HCT116 (cell line): ENCODE results near the gene TCF7L1. TPM values are rescaled to one million over a fixed set of nuclear protein-coding genes. Genes with fewer than 3 reads are reported as not detected.

ENCODE experiments used
- ATAC-seq: fragments of 200-7000 bp; cut with Tn5 transposase; 2 replicates; pipeline ENCODE4 v1.9.1; 2020; ENCODE audit warnings: mild to moderate bottlenecking, moderate library complexity
- BruUV-seq: library from RNA; stranded (reverse); fragments of 400-500 nt; replicated peaks from 2 replicates; lab custom pipeline; 2021; lab: Mats Ljungman, UMichigan
- CTCF ChIA-PET: fragments of 300-600 bp; sonication (Branson Sonifier 250); formaldehyde crosslinking; loops from one replicate; lab custom pipeline; 2021; ENCODE audit warnings: antibody characterized with exemption; lab: Charles Lee
- POLR2A ChIA-PET: fragments of 300-600, 350-600 bp; sonication (Branson Sonifier 250); formaldehyde crosslinking; loops from one replicate; lab custom pipeline; 2021; ENCODE audit warnings: antibody characterized with exemption; lab: Charles Lee
- RAD21 ChIA-PET, 2 experiments: fragments of 300-600 bp; sonication (Branson Sonifier 250); formaldehyde crosslinking; loops; one replicate each; lab custom pipeline; 2023; ENCODE audit warnings: low total read pairs in 2 of 2; ENCODE audit not compliant: uncharacterized antibody in 2 of 2, unreplicated experiment in 2 of 2, low non-redundant PET in 1 of 2; lab: Charles Lee
- DNase-seq: peaks from one replicate; pipeline ENCODE4 v3.0.0-alpha.2; 2010; ENCODE audit warnings: low read depth, low spot score
- H2AFZ ChIP-seq: fragments of 200-600 bp; shearing (Covaris generic), sonication (generic); 2 replicates; pipeline ENCODE4 v1.6.1; 2017; ENCODE audit warnings: low read depth, mixed run types, mixed read lengths, antibody characterized with exemption, low read length; ENCODE audit not compliant: poor library complexity, severe bottlenecking
- H3K27ac ChIP-seq: 2 replicates; pipeline ENCODE4 v1.5.1; 2012; ENCODE audit warnings: low read depth, low read length
- H3K27me3 ChIP-seq: fragments of 200-600 bp; sonication (generic); 2 replicates; pipeline ENCODE4 v1.6.1; 2016; ENCODE audit warnings: mixed run types, low read length, mixed read lengths; ENCODE audit not compliant: insufficient read depth
- H3K36me3 ChIP-seq, 2 experiments: fragments of 200-500 bp in 1 of 2; fragments of 200-600 bp in 1 of 2; sonication (Bioruptor generic) in 1 of 2; sonication (generic) in 1 of 2; 2 replicates each; pipeline versions ENCODE4 v1.5.1 to v1.6.1; 2014 to 2016; ENCODE audit warnings: low read length in 2 of 2, inconsistent platforms in 1 of 2, mixed read lengths in 1 of 2, mixed run types in 1 of 2; ENCODE audit not compliant: insufficient read depth in 2 of 2, control insufficient read depth in 1 of 2
- H3K4me1 ChIP-seq, 2 experiments: fragments of 200-600 bp in 1 of 2; sonication (generic) in 1 of 2; 2 replicates each; pipeline versions ENCODE4 v1.5.1 to v1.6.1; 2012 to 2017; ENCODE audit warnings: low read length in 2 of 2, inconsistent platforms in 1 of 2, mild to moderate bottlenecking in 1 of 2, mixed read lengths in 1 of 2, mixed run types in 1 of 2, moderate library complexity in 1 of 2; ENCODE audit not compliant: insufficient read depth in 2 of 2, control insufficient read depth in 1 of 2
- H3K4me2 ChIP-seq: fragments of 200-600 bp; sonication (generic); 2 replicates; pipeline ENCODE4 v1.6.1; 2017; ENCODE audit warnings: mixed run types, low read length, mixed read lengths
- H3K4me3 ChIP-seq, 2 experiments: fragments of 200-600 bp in 1 of 2; sonication (generic) in 1 of 2; replicated peaks in 1 of 2; 2 replicates each; pipeline ENCODE4 v1.5.1; 2011 to 2016; ENCODE audit warnings: low read length in 2 of 2, control low read depth in 1 of 2, low read depth in 1 of 2, mild to moderate bottlenecking in 1 of 2, mixed read lengths in 1 of 2, mixed run types in 1 of 2
- H3K79me2 ChIP-seq: fragments of 200-600 bp; sonication (generic); 2 replicates; pipeline ENCODE4 v1.6.1; 2017; ENCODE audit warnings: mild to moderate bottlenecking, mixed run types, low read length, moderate library complexity, mixed read lengths; ENCODE audit not compliant: insufficient read depth
- H3K9ac ChIP-seq: fragments of 200-600 bp; sonication (generic); 2 replicates; pipeline ENCODE4 v1.6.1; 2016; ENCODE audit warnings: low read length, mixed read lengths
- H3K9me2 ChIP-seq: fragments of 200-600 bp; sonication (generic), shearing (Covaris generic); 2 replicates; pipeline ENCODE4 v1.6.1; 2017; ENCODE audit warnings: mixed run types, mild to moderate bottlenecking, moderate library complexity; ENCODE audit not compliant: insufficient read depth
- H3K9me3 ChIP-seq, 2 experiments: fragments of 200-500 bp in 1 of 2; fragments of 200-600 bp in 1 of 2; sonication (Bioruptor generic) in 1 of 2; sonication (generic) in 1 of 2; 2 replicates each; pipeline ENCODE4 v1.6.1; 2014 to 2017; ENCODE audit warnings: low read length in 2 of 2, mixed read lengths in 2 of 2, inconsistent platforms in 1 of 2, low read depth in 1 of 2, mild to moderate bottlenecking in 1 of 2, mixed run types in 1 of 2, moderate library complexity in 1 of 2; ENCODE audit not compliant: control insufficient read depth in 1 of 2, insufficient read depth in 1 of 2
- H4K20me1 ChIP-seq: fragments of 200-600 bp; sonication (generic), shearing (Covaris generic); 2 replicates; pipeline ENCODE4 v1.6.1; 2017; ENCODE audit warnings: mixed run types, mild to moderate bottlenecking, moderate library complexity; ENCODE audit not compliant: insufficient read depth
- EGR1 ChIP-seq: IDR thresholded peaks from 2 replicates; pipeline ENCODE4 v1.6.1; 2012; ENCODE audit warnings: low read depth
- ELF1 ChIP-seq: IDR thresholded peaks from 2 replicates; pipeline ENCODE4 v1.6.1; 2012; ENCODE audit warnings: low read depth, borderline replicate concordance
- SRF ChIP-seq: IDR thresholded peaks from 2 replicates; pipeline ENCODE4 v1.6.1; 2012; ENCODE audit warnings: low read depth
- TCF7L2 ChIP-seq: IDR thresholded peaks from 2 replicates; pipeline ENCODE4 v1.7.0; 2011; ENCODE audit warnings: borderline replicate concordance, inconsistent platforms; ENCODE audit not compliant: insufficient read depth, insufficient read length; ENCODE audit errors: extremely low read depth
- YY1 ChIP-seq: IDR thresholded peaks from 2 replicates; pipeline ENCODE4 v1.6.1; 2011; ENCODE audit warnings: low read length, low read depth, moderate library complexity, mild to moderate bottlenecking; ENCODE audit not compliant: insufficient replicate concordance; ENCODE audit errors: extremely low read depth
- ZNF274 ChIP-seq: fragments of 200-500 bp; sonication (Bioruptor generic); IDR thresholded peaks from 2 replicates; pipeline ENCODE4 v1.6.1; 2014; ENCODE audit warnings: mild to moderate bottlenecking, low read depth, low read length, inconsistent platforms
- intact Hi-C: fragments of 100-400 bp; cut with micrococcal nuclease; formaldehyde crosslinking; loops from 2 replicates; pipeline ENCODE4 v1.10.0; 2022
- total RNA-seq: library from RNA; stranded (reverse); gene quantifications from one replicate; pipeline ENCODE4 v1.2.1, GENCODE V29; 2021; ENCODE audit not compliant: unreplicated experiment
- TF ChIP-seq, protein P1 (sequence below): IDR thresholded peaks from 2 replicates; pipeline ENCODE4 v1.6.1; 2012

Gene TCF7L1
- total RNA-seq, 1 experiment from 2014 or later: 10.3 TPM

GRCh38 chr2:85246348-85246747 is 113.2 kb downstream of the TCF7L1 start:
- Histone ChIP-seq H4K20me1 (no peaks in the 10 kb centered on the region), H3K79me2 (no peaks in the 10 kb centered on the region), H3K4me2 (no peak overlapping the region), H3K9me2 (no peaks in the 10 kb centered on the region), H3K36me3 (no peaks in the 10 kb centered on the region), H3K4me3 (no peak overlapping the region), H3K27me3 (no peaks in the 10 kb centered on the region), H2AFZ (no peak overlapping the region), H3K27ac (no peak overlapping the region), H3K9ac (no peak overlapping the region)
- DNase-seq (no peak), ATAC-seq (no peak)
- no TSS peak for BruUV-seq
- POLR2A ChIA-PET: no interaction called here
- intact Hi-C loops: no loop called here
- CTCF ChIA-PET: interaction anchor here (0.6 kb wide), 1 partner anchor 911 kb away, joined by 3 read pairs; no protein-coding TSS in a partner anchor
- TF ChIP-seq EGR1 (no peak), ELF1 (no peak), YY1 (no peak)
- TF ChIP-seq, protein P1, sequence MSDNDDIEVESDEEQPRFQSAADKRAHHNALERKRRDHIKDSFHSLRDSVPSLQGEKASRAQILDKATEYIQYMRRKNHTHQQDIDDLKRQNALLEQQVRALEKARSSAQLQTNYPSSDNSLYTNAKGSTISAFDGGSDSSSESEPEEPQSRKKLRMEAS: no peak
- TF ChIP-seq, all 23 proteins: peak for 0
- no peaks in the 10 kb centered on the region for H3K9me3 ChIP-seq
- RAD21 ChIA-PET: no interaction called here
- peaks cover 14 to 15% of the 10 kb centered on the region in 2 experiments for H3K4me1 ChIP-seq

DNA sequence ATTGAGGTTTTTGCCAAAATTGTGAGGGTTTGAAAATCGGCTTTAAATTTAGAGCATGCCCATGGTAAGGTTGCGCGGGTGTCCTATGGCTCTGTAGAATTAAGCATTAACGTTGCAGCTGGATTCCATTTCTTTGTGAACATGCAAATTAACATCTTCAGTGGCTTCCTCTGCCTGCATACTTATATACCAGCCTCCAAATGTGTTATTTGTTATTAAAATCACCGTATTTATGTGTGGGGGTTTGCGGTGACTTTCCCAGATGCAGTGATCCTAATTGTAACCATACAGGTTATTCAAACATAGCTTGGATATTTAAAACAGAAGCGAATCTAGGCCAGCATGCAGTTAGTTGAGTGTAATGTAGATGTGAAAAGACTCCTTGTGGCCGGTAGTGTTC is 114.4 kb downstream of the TCF7L1 start:
- DNase-seq (no peak), ATAC-seq (no peak)
- no peak overlapping the region for H2AFZ ChIP-seq
- no peak overlapping the region for H3K4me3 ChIP-seq
- ChIA-PET CTCF (no interaction called here), RAD21 (no interaction called here), POLR2A (no interaction called here)
- H3K4me2 ChIP-seq: no peak overlapping the region
- H3K36me3 ChIP-seq: no peaks in the 10 kb centered on the region
- intact Hi-C loops: no loop called here
- H3K9ac ChIP-seq: no peak overlapping the region
- H3K27ac ChIP-seq: no peak overlapping the region
- no peaks in the 10 kb centered on the region for H4K20me1 ChIP-seq
- H3K9me3 ChIP-seq: no peaks in the 10 kb centered on the region
- H3K27me3 ChIP-seq: no peaks in the 10 kb centered on the region
- no TSS peak for BruUV-seq
- no peaks in the 10 kb centered on the region for H3K79me2 ChIP-seq
- H3K4me1 ChIP-seq: peaks cover 14 to 15% of the 10 kb centered on the region in 2 experiments
- no peaks in the 10 kb centered on the region for H3K9me2 ChIP-seq
- TF ChIP-seq YY1 (no peak), SRF (no peak), ZNF274 (no peak), TCF7L2 (no peak)
